DOHH2 (cell line): Measurements from ENCODE around the gene PDE10A.

Source experiments
- H3F3A ChIP-seq: fragments of 200-600 bp; sonication (generic), shearing (Covaris generic); 2 replicates; pipeline ENCODE4 v1.6.0; 2016; ENCODE audit warnings: antibody characterized with exemption, mild to moderate bottlenecking; ENCODE audit not compliant: control insufficient read depth, insufficient read depth
- H3K27ac ChIP-seq: fragments of 200-600 bp; sonication (generic); 2 replicates; pipeline ENCODE4 v1.5.1; 2014; ENCODE audit warnings: low read depth, mild to moderate bottlenecking, low read length, moderate library complexity
- H3K27me3 ChIP-seq: fragments of 200-600 bp; sonication (generic); 2 replicates; pipeline ENCODE4 v1.6.1; 2014; ENCODE audit warnings: mild to moderate bottlenecking, low read length, mixed read lengths; ENCODE audit not compliant: control insufficient read depth
- H3K36me3 ChIP-seq: fragments of 200-600 bp; sonication (generic); 2 replicates; pipeline ENCODE4 v1.6.1; 2014; ENCODE audit warnings: mild to moderate bottlenecking, low read length, moderate library complexity, mixed read lengths; ENCODE audit not compliant: control insufficient read depth
- H3K4me1 ChIP-seq: fragments of 200-600 bp; sonication (generic); 2 replicates; pipeline ENCODE4 v1.6.1; 2014; ENCODE audit warnings: mild to moderate bottlenecking, low read length, mixed read lengths; ENCODE audit not compliant: control insufficient read depth
- H3K4me2 ChIP-seq: fragments of 200-600 bp; sonication (generic); 2 replicates; pipeline ENCODE4 v1.6.0; 2014; ENCODE audit warnings: mild to moderate bottlenecking, low read length, moderate library complexity
- H3K4me3 ChIP-seq: fragments of 200-600 bp; sonication (generic); 2 replicates; pipeline ENCODE4 v1.5.1; 2014; ENCODE audit warnings: mild to moderate bottlenecking, low read length, mixed read lengths
- H3K79me2 ChIP-seq: fragments of 200-600 bp; sonication (generic); 2 replicates; pipeline ENCODE4 v1.6.1; 2014; ENCODE audit warnings: mild to moderate bottlenecking, low read length, mixed read lengths; ENCODE audit not compliant: control insufficient read depth
- H3K9me2 ChIP-seq: fragments of 200-600 bp; sonication (generic); replicated peaks from 2 replicates; pipeline ENCODE4 v1.6.1; 2014; ENCODE audit warnings: mild to moderate bottlenecking, low read length, mixed read lengths; ENCODE audit not compliant: control insufficient read depth
- H3K9me3 ChIP-seq: fragments of 200-600 bp; sonication (generic); 2 replicates; pipeline ENCODE4 v1.6.1; 2014; ENCODE audit warnings: antibody characterized with exemption, low read length, mixed read lengths; ENCODE audit not compliant: control insufficient read depth, insufficient read depth
- H4K20me1 ChIP-seq: fragments of 200-600 bp; sonication (generic); 2 replicates; pipeline ENCODE4 v1.6.0; 2014; ENCODE audit warnings: low read depth, mild to moderate bottlenecking, antibody characterized with exemption, low read length, moderate library complexity; ENCODE audit not compliant: control insufficient read depth, insufficient read depth
- EZH2phosphoT487 ChIP-seq: fragments of 200-600 bp; sonication (generic); IDR thresholded peaks from 2 replicates; pipeline ENCODE4 v1.6.1; 2017; ENCODE audit warnings: borderline replicate concordance, mild to moderate bottlenecking, antibody characterized with exemption, low read length, moderate library complexity, mixed read lengths
- TF ChIP-seq, protein P1 (sequence below): fragments of 200-600 bp; sonication (generic); IDR thresholded peaks from one replicate; pipeline ENCODE4 v1.5.1; 2014; ENCODE audit warnings: antibody characterized with exemption, mild to moderate bottlenecking, low read depth, low read length; ENCODE audit not compliant: poor library complexity, severe bottlenecking

PDE10A gene

DNA sequence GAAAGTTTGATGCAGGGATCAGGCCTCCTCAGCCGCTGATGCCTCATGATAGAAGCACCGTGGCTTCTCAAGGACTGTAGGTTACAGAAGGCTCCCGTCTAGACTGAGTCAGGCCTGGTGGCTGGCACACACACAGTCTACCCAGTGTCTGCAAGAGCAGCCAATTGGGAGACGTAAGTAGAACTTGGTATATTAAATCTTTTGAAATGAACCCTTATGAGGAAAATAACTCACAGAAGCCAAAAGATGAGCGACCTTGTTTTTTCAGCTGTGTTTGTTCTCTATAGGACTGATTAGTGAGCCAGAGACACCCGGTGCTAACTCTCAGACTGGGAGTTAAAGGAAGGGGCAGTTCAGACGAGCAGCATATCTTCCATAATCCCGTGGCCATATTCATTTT lies 5.9 kb upstream of the PDE10A start:
- no peak for TF ChIP-seq EZH2phosphoT487
- TF ChIP-seq, protein P1, sequence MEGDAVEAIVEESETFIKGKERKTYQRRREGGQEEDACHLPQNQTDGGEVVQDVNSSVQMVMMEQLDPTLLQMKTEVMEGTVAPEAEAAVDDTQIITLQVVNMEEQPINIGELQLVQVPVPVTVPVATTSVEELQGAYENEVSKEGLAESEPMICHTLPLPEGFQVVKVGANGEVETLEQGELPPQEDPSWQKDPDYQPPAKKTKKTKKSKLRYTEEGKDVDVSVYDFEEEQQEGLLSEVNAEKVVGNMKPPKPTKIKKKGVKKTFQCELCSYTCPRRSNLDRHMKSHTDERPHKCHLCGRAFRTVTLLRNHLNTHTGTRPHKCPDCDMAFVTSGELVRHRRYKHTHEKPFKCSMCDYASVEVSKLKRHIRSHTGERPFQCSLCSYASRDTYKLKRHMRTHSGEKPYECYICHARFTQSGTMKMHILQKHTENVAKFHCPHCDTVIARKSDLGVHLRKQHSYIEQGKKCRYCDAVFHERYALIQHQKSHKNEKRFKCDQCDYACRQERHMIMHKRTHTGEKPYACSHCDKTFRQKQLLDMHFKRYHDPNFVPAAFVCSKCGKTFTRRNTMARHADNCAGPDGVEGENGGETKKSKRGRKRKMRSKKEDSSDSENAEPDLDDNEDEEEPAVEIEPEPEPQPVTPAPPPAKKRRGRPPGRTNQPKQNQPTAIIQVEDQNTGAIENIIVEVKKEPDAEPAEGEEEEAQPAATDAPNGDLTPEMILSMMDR = no peak
- H3K4me1 ChIP-seq = no peaks in the 10 kb centered on the region

DNA sequence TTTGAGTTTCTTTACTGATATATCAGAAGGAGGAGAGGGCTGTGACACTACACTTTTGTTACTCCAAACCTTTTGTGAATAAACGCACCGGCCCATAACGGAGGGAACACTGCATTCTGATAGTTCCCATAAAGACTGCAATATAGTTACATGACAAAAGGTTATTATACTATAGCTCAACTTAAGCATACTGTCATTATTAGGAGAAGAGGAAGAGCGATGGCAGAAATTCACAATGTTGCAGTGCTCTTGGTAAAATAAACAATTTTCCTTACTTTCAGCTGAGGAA lies 2.3 kb upstream of the PDE10A start:
- no peak for TF ChIP-seq EZH2phosphoT487
- TF ChIP-seq, protein P1 = no peak
- Histone ChIP-seq H3K36me3 (no peaks in the 10 kb centered on the region), H3F3A (no peaks in the 10 kb centered on the region), H3K79me2 (no peaks in the 10 kb centered on the region), H3K27ac (no peak overlapping the region), H3K9me3 (peaks cover 17% of the 10 kb centered on the region; the same call in 1 of the 2 replicates), H3K4me1 (no peaks in the 10 kb centered on the region), H3K9me2 (no peaks in the 10 kb centered on the region), H3K4me2 (no peak overlapping the region), H4K20me1 (no peaks in the 10 kb centered on the region), H3K4me3 (no peak overlapping the region), H3K27me3 (no peaks in the 10 kb centered on the region)

More for the DNA sequence above, 5.9 kb upstream of the PDE10A start:
- Histone ChIP-seq H3K79me2 (no peaks in the 10 kb centered on the region), H3K4me2 (no peak overlapping the region), H3K27me3 (no peaks in the 10 kb centered on the region), H3K27ac (no peak overlapping the region), H3K9me3 (peaks cover under 1% of the 10 kb centered on the region; the same call in 1 of the 2 replicates), H3F3A (no peaks in the 10 kb centered on the region), H3K36me3 (no peaks in the 10 kb centered on the region), H3K4me3 (no peak overlapping the region), H3K9me2 (no peaks in the 10 kb centered on the region), H4K20me1 (no peaks in the 10 kb centered on the region)

DNA sequence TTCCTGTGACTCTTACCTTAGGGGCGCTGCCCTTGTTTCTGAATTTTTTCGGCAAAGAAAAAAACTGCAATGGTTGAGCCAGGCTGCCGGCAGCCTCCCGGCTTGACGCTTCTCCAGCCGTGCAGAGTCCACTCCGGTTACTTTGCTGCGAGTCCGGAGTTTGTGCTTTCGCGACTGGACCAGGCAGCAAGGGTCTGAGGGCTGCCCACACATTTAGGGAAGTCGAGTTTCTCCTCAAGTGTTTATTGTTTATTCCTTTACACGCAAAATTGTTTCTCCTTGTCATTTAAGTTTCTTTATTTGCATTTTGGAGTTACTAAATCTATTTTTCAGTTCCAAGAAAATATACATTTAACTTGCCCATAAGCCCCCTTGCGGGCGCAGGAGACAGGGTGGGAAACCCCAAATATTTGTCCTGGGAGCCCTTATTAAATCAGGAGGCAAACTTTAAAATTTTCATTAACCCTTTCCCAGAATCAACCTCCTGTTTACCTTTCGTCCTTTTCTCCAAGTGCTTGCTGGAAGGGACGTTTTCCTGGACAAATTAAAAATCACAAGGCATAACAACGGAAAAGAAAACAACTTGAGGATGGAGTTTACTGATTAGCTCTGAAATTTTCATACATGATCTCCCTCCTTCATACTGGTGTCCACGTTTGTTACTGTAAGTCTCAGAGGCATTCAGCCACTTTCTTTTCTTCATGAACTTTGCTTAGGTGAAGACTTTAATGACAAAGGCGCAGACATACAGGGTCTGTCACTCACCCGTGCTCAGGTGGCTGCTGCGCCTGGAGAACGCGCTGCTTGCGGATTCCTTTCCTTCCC lies 1.7 kb upstream of the PDE10A start:
- H3K4me2 ChIP-seq = no peak overlapping the region
- no peak for TF ChIP-seq EZH2phosphoT487
- TF ChIP-seq, protein P1 = no peak
- H3K9me2 ChIP-seq = no peaks in the 10 kb centered on the region
- no peaks in the 10 kb centered on the region for H3K27me3 ChIP-seq
- no peaks in the 10 kb centered on the region for H3K4me1 ChIP-seq
- no peaks in the 10 kb centered on the region for H3K36me3 ChIP-seq
- peaks cover 17% of the 10 kb centered on the region; the same call in 1 of the 2 replicates for H3K9me3 ChIP-seq
- no peak overlapping the region for H3K4me3 ChIP-seq
- H3F3A ChIP-seq = no peaks in the 10 kb centered on the region
- no peaks in the 10 kb centered on the region for H3K79me2 ChIP-seq
- no peaks in the 10 kb centered on the region for H4K20me1 ChIP-seq
- no peak overlapping the region for H3K27ac ChIP-seq
